ENCODE results near the gene SGTB.
"Not testable (repeated sequence)": the region's sequence is repeated elsewhere in the genome, so short reads cannot be mapped to it uniquely, and the experiment has no call there.

- TF ChIP-seq, protein P1, sequence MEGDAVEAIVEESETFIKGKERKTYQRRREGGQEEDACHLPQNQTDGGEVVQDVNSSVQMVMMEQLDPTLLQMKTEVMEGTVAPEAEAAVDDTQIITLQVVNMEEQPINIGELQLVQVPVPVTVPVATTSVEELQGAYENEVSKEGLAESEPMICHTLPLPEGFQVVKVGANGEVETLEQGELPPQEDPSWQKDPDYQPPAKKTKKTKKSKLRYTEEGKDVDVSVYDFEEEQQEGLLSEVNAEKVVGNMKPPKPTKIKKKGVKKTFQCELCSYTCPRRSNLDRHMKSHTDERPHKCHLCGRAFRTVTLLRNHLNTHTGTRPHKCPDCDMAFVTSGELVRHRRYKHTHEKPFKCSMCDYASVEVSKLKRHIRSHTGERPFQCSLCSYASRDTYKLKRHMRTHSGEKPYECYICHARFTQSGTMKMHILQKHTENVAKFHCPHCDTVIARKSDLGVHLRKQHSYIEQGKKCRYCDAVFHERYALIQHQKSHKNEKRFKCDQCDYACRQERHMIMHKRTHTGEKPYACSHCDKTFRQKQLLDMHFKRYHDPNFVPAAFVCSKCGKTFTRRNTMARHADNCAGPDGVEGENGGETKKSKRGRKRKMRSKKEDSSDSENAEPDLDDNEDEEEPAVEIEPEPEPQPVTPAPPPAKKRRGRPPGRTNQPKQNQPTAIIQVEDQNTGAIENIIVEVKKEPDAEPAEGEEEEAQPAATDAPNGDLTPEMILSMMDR (IDR thresholded peaks at IDR 0.05): not testable (repeated sequence)
- TF ChIP-seq POLR2A (IDR thresholded peaks at IDR 0.05): not testable (repeated sequence)
Observed at GRCh38 chr5:65676056-65676455, 45.9 kb downstream of the SGTB start.
